Sigmoid colon (tissue), 4 donors: ENCODE results near the gene TAOK3.

Source experiments
- CTCF ChIP-seq, 4 experiments: fragments of 450-650 bp in 3 of 4; fragments of 200-600 bp in 1 of 4; IDR thresholded peaks; one replicate each; pipeline ENCODE4 v1.5.1; 2016 to 2019; ENCODE audit warnings: antibody characterized with exemption in 4 of 4, mild to moderate bottlenecking in 3 of 4, moderate library complexity in 2 of 4
- EP300 ChIP-seq, 4 donors: sonication (generic); formaldehyde crosslinking; IDR thresholded peaks; one replicate each; pipeline ENCODE4 v1.6.1; 2017; ENCODE audit warnings: antibody characterized with exemption in 4 of 4
- POLR2A ChIP-seq, 2 donors: fragments of 450-650 bp; IDR thresholded peaks; one replicate each; pipeline ENCODE4 v1.6.1; 2016; ENCODE audit warnings: antibody characterized with exemption in 2 of 2, mild to moderate bottlenecking in 2 of 2, moderate library complexity in 2 of 2

- TF ChIP-seq EP300 (IDR thresholded peaks at IDR 0.05) (no peak), CTCF (IDR thresholded peaks at IDR 0.05) (no peak), POLR2A (IDR thresholded peaks at IDR 0.05) (no peak)
These were observed 123.2 kb downstream of the TAOK3 start for GRCh38 chr12:118249547-118249946.
